ENCODE results near the gene MSH2. TPM values are rescaled to one million over a fixed set of nuclear protein-coding genes. Genes with fewer than 3 reads are reported as not detected.

The MSH2 gene
- total and polyA plus RNA-seq, 10 donors, result 7.1 to 19.4 (median 15.5) TPM

- intact Hi-C loops (cut with DNase I; ENCODE audit: low total_unique reads), result no loop called here
- H3K27me3 ChIP-seq (replicated peaks in 1 of 7), result no peaks in the 10 kb centered on the region
- WGBS, 5 donors, result 80 to 88% (median 84%) methylated on average over 5 of the region's 5 CpGs
- H3K27ac ChIP-seq, result no peak overlapping the region
- H3K4me3 ChIP-seq, result no peak overlapping the region
- no peaks in the 10 kb centered on the region for H3K9me3 ChIP-seq
- no peak for DNase-seq
- H3K4me1 ChIP-seq, result peaks cover 7 to 20% (median 12%) of the 10 kb centered on the region in 6 donors
- TF ChIP-seq POLR2AphosphoS5 (IDR thresholded peaks at IDR 0.05), result no peak
- no peak for TF ChIP-seq CTCF (IDR thresholded peaks at IDR 0.05 in 8 of 11, conservative IDR thresholded peaks at IDR 0.05 in 3 of 11)
- TF ChIP-seq POLR2A (IDR thresholded peaks at IDR 0.05), result no peak
- peaks cover 0 to 52% (median 9%) of the 10 kb centered on the region in 6 donors for H3K36me3 ChIP-seq
Measured at GRCh38 chr2:47484396-47484795, 81.4 kb downstream of the MSH2 start.

- H3K4me3 ChIP-seq, result no peak overlapping the region
- TF ChIP-seq CTCF (IDR thresholded peaks at IDR 0.05 in 8 of 11, conservative IDR thresholded peaks at IDR 0.05 in 3 of 11) (no peak), POLR2AphosphoS5 (IDR thresholded peaks at IDR 0.05) (no peak), POLR2A (IDR thresholded peaks at IDR 0.05) (no peak)
- peaks cover 0 to 52% (median 9%) of the 10 kb centered on the region in 6 donors for H3K36me3 ChIP-seq
- no peaks in the 10 kb centered on the region for H3K27me3 ChIP-seq (replicated peaks in 1 of 7)
- H3K27ac ChIP-seq, result no peak overlapping the region
- 84 to 89% (median 86%) methylated on average over 3 of the region's 3 CpGs for whole genome bisulfite sequencing, 5 donors
- intact Hi-C loops (cut with DNase I; ENCODE audit: low total_unique reads), result no loop called here
- H3K4me1 ChIP-seq, result peaks cover 7 to 20% (median 12%) of the 10 kb centered on the region in 6 donors
- no peaks in the 10 kb centered on the region for H3K9me3 ChIP-seq
- DNase-seq, result no peak
Measured at GRCh38 chr2:47485177-47485576, 82.2 kb downstream of the MSH2 start.

- Histone ChIP-seq H3K36me3 (peaks cover 0 to 46% (median 6%) of the 10 kb centered on the region in 6 donors), H3K4me1 (peaks cover 7 to 20% (median 12%) of the 10 kb centered on the region in 6 donors), H3K27me3 (replicated peaks in 1 of 7) (no peaks in the 10 kb centered on the region), H3K27ac (no peak overlapping the region), H3K4me3 (no peak overlapping the region), H3K9me3 (no peaks in the 10 kb centered on the region)
- intact Hi-C loops (cut with DNase I; ENCODE audit: low total_unique reads), result no loop called here
- WGBS, 5 donors, result 75 to 84% (median 82%) methylated on average over 6 of the region's 6 CpGs
- DNase-seq, result no peak
- TF ChIP-seq POLR2AphosphoS5 (IDR thresholded peaks at IDR 0.05) (no peak), CTCF (IDR thresholded peaks at IDR 0.05 in 8 of 11, conservative IDR thresholded peaks at IDR 0.05 in 3 of 11) (no peak), POLR2A (IDR thresholded peaks at IDR 0.05) (no peak)
Measured at GRCh38 chr2:47485751-47486300, 82.9 kb downstream of the MSH2 start.

GRCh38 chr2:47486841-47487497, 84.0 kb downstream of the MSH2 start:
- H3K9me3 ChIP-seq, result no peaks in the 10 kb centered on the region
- DNase-seq, result no peak
- TF ChIP-seq CTCF (IDR thresholded peaks at IDR 0.05 in 8 of 11, conservative IDR thresholded peaks at IDR 0.05 in 3 of 11) (no peak), POLR2A (IDR thresholded peaks at IDR 0.05) (no peak), POLR2AphosphoS5 (IDR thresholded peaks at IDR 0.05) (no peak)
- H3K36me3 ChIP-seq, result peaks cover 0 to 34% (median 6%) of the 10 kb centered on the region in 6 donors
- 8 to 15% (median 10%) methylated on average over 2 of the region's 2 CpGs for WGBS, 5 donors
- intact Hi-C loops (cut with DNase I; ENCODE audit: low total_unique reads), result no loop called here
- H3K4me3 ChIP-seq, result no peak overlapping the region
- H3K4me1 ChIP-seq, result peaks cover 7 to 20% (median 12%) of the 10 kb centered on the region in 6 donors
- H3K27ac ChIP-seq, result no peak overlapping the region
- H3K27me3 ChIP-seq (replicated peaks in 1 of 7), result no peaks in the 10 kb centered on the region

Data from spleen (tissue), 11 donors.